ENCODE results near the gene PCDHGC5. TPM values are rescaled to one million over a fixed set of nuclear protein-coding genes. Genes with fewer than 3 reads are reported as not detected.

Gene PCDHGC5
- total and polyA plus RNA-seq, 2 of the 8 experiments (the other 6 are each of a cell fraction or from before 2014, with no cell fraction given), result 0.41 to 1.1 TPM

GRCh38 chr5:141507387-141508091, 18.7 kb downstream of the PCDHGC5 start:
- H3K14ac ChIP-seq (ENCODE audit: insufficient read length), result no peak overlapping the region
- DNase-seq (ENCODE audit: low read depth in 1 of 2, low spot score in 2 of 2) (no peak), FAIRE-seq (no peak)
- no peak overlapping the region for H3K18ac ChIP-seq (ENCODE audit: extremely low read depth, low read length)
- no peak overlapping the region for H4K91ac ChIP-seq (replicated peaks; ENCODE audit: insufficient read length, low read length)
- H3K36me3 ChIP-seq (ENCODE audit: control insufficient read depth in 2 of 4, insufficient read depth in 4 of 4, low read length in 3 of 4), result peaks cover 0 to 9% (median 3%) of the 10 kb centered on the region in 4 experiments; a peak in 3 of 8 replicates
- peak overlapping the region in 1 of 2 experiments; percentile 65; a peak in 1 of 4 replicates for H3K4me2 ChIP-seq (ENCODE audit: insufficient read depth in 1 of 2, low read depth in 2 of 2, low read length in 2 of 2)
- 0 out of 2 replicates have a peak overlapping the region, but pooled peaks have one; percentile 56 for H2BK5ac ChIP-seq (ENCODE audit: low read depth, low read length)
- H3K4me3 ChIP-seq (ENCODE audit: extremely low read depth in 1 of 4, insufficient read depth in 2 of 4, low read depth in 3 of 4, low read length in 4 of 4), result no peak overlapping the region
- no peak overlapping the region for H4K8ac ChIP-seq (ENCODE audit: extremely low read depth, insufficient read depth, low read length)
- H3K9ac ChIP-seq (replicated peaks in 1 of 4; ENCODE audit: extremely low read depth in 1 of 4, low read depth in 3 of 4, low read length in 3 of 4), result no peak overlapping the region
- no peaks in the 10 kb centered on the region for H4K20me1 ChIP-seq (replicated peaks in 1 of 2; ENCODE audit: control insufficient read depth in 1 of 2, insufficient read depth in 2 of 2, low read length in 2 of 2)
- no peak overlapping the region for H3K27ac ChIP-seq (ENCODE audit: low read depth, low read length)
- H2AK5ac ChIP-seq (ENCODE audit: low read depth, low read length), result no peak overlapping the region
- no peaks in the 10 kb centered on the region for H3K79me1 ChIP-seq (ENCODE audit: low read depth, low read length)
- no peaks in the 10 kb centered on the region for H3K27me3 ChIP-seq (replicated peaks in 1 of 4; ENCODE audit: control insufficient read depth in 3 of 4, extremely low read depth in 1 of 4, insufficient read depth in 3 of 4, low read length in 3 of 4)
- H2AFZ ChIP-seq (ENCODE audit: low read length), result no peak overlapping the region
- H3K56ac ChIP-seq (replicated peaks; ENCODE audit: insufficient read length, low read depth, low read length), result no peak overlapping the region
- H3K79me2 ChIP-seq (ENCODE audit: control insufficient read depth in 1 of 2, insufficient read depth in 2 of 2, low read length in 2 of 2), result no peaks in the 10 kb centered on the region
- H3K9me3 ChIP-seq (ENCODE audit: insufficient read depth in 2 of 2, low read depth in 1 of 2, low read length in 1 of 2), result no peaks in the 10 kb centered on the region
- no peak overlapping the region for H3K4ac ChIP-seq (replicated peaks; ENCODE audit: insufficient read length, low read depth, low read length)
- ChIA-PET CTCF (ENCODE audit: partially characterized antibody) (interaction anchor here (0.5 to 50.9 kb wide), 30 partner anchors 10 to 326 kb away, joined by 3 to 1236 read pairs (median 6); partner anchors contain the start of genes PCDHB10, PCDHB14, PCDHB15 and PCDHB16), POLR2A (ENCODE audit: partially characterized antibody) (interaction anchor here (0.7 to 1.2 kb wide), 5 partner anchors 11 to 53 kb away, joined by 3 to 5 read pairs (median 4); partner anchors contain the start of gene PCDHGC4)
- H3K4me1 ChIP-seq (replicated peaks in 1 of 4; ENCODE audit: control insufficient read depth in 3 of 4, insufficient read depth in 4 of 4, low read length in 3 of 4), result peaks cover 4 to 14% (median 9%) of the 10 kb centered on the region in 4 experiments
- no peak overlapping the region for H2BK120ac ChIP-seq (replicated peaks; ENCODE audit: low read depth, low read length)
- peaks cover under 1% of the 10 kb centered on the region; the same call in 1 of the 2 replicates for H3K23me2 ChIP-seq (ENCODE audit: low read depth, low read length)
- H2BK15ac ChIP-seq (ENCODE audit: low read length), result peak overlapping the region; percentile 40; the same call in 1 of the 2 replicates
- no peak overlapping the region for H4K5ac ChIP-seq (ENCODE audit: insufficient read length, low read depth, low read length)
- WGBS, 2 experiments (ENCODE audit: extremely low coverage in 1 of 2, insufficient coverage in 1 of 2, insufficient read length in 1 of 2, insufficient replicate concordance in 2 of 2, low coverage in 1 of 2, low lambda C conversion rate in 2 of 2, missing lambda C conversion rate in 1 of 2), result 79% methylated on average over 11 of the region's 11 CpGs; no CpG with 5 or more reads in 1 of the 2 experiments
- TF ChIP-seq KDM5A (IDR thresholded peaks at IDR 0.05; ENCODE audit: low read length) (no peak), KDM4A (IDR thresholded peaks at IDR 0.05; ENCODE audit: low read depth, low read length, severe bottlenecking) (no peak), POLR2AphosphoS5 (IDR thresholded peaks at IDR 0.05; ENCODE audit: low read depth, low read length) (no peak), TAF7 (optimal IDR thresholded peaks at IDR 0.05; ENCODE audit: borderline replicate concordance, low read depth, low read length) (no peak), E2F6 (IDR thresholded peaks at IDR 0.05) (no peak), POLR2A (IDR thresholded peaks at IDR 0.05; ENCODE audit: control extremely low read depth in 1 of 2, low read depth in 2 of 2, low read length in 2 of 2) (no peak), BCL11A (IDR thresholded peaks at IDR 0.05; ENCODE audit: low read depth in 2 of 2, low read length in 2 of 2) (no peak), TBP (IDR thresholded peaks at IDR 0.05; ENCODE audit: low read depth, low read length) (no peak)
- 0 out of 2 replicates have a peak overlapping the region, but pooled peaks have one; percentile 60 for H2BK12ac ChIP-seq (ENCODE audit: low read depth, low read length)
- H2BK20ac ChIP-seq (ENCODE audit: low read length), result no peak overlapping the region; the same call in 1 of the 2 replicates
- H3K23ac ChIP-seq (ENCODE audit: insufficient read length), result no peak overlapping the region

Data from H1 (cell line).